Central memory CD8-positive, alpha-beta T cell (primary cell): ENCODE data around the gene NDUFS1.

ENCODE experiments used
- ATAC-seq: fragments of 150-1000 bp; cut with Tn5 transposase; replicated peaks from 2 replicates; pipeline ENCODE4 v1.10.0; 2022; ENCODE audit warnings: mild to moderate bottlenecking, moderate FRiP score, moderate number of reproducible peaks; ENCODE audit not compliant: poor library complexity, severe bottlenecking; ENCODE audit errors: extremely low read depth
- DNase-seq, 2 donors: peaks; one replicate each; pipeline ENCODE4 v3.0.0; 2021; ENCODE audit warnings: low spot score in 2 of 2
- H3K27ac Mint-ChIP-seq: one replicate; pipeline ENCODE4 v1.8.0; 2022; ENCODE audit warnings: low read depth, mild to moderate bottlenecking, moderate library complexity, mixed read lengths
- H3K27me3 Mint-ChIP-seq: one replicate; pipeline ENCODE4 v1.8.0; 2022; ENCODE audit warnings: mixed read lengths
- H3K36me3 Mint-ChIP-seq: one replicate; pipeline ENCODE4 v1.8.0; 2022; ENCODE audit warnings: mild to moderate bottlenecking, moderate library complexity, mixed read lengths; ENCODE audit not compliant: insufficient read depth
- H3K4me1 Mint-ChIP-seq: one replicate; pipeline ENCODE4 v1.8.0; 2022; ENCODE audit warnings: mixed read lengths
- H3K4me3 Mint-ChIP-seq: one replicate; pipeline ENCODE4 v1.8.0; 2022; ENCODE audit warnings: mild to moderate bottlenecking, moderate library complexity, mixed read lengths
- H3K9me3 Mint-ChIP-seq: one replicate; pipeline ENCODE4 v1.8.0; 2022; ENCODE audit warnings: mixed read lengths

Gene NDUFS1

DNA sequence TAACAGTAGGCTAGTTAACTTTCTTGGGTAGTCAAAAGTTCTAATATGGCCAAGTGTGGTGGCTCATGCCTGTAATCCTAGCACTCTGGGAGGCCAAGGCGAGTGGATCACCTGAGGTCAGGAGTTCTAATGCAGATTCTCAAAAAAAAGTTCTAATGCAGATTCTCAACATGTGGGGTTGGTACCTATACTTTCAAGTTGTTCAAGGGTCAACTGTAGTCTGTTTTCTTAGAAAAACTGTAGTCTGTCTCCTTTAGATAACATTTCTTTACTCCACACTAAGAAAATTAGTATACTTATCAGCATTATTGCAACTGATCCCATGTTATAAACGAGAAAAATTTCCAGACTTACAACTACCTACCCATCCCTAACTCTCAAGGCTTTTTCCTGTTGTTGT lies 89.8 kb downstream of the NDUFS1 start:
- Mint-ChIP-seq H3K4me1 (peaks cover 45% of the 10 kb centered on the region), H3K27ac (no peak overlapping the region), H3K27me3 (no peaks in the 10 kb centered on the region), H3K4me3 (no peak overlapping the region), H3K9me3 (no peaks in the 10 kb centered on the region), H3K36me3 (peaks cover 15% of the 10 kb centered on the region)
- ATAC-seq (no peak), DNase-seq (no peak)

DNA sequence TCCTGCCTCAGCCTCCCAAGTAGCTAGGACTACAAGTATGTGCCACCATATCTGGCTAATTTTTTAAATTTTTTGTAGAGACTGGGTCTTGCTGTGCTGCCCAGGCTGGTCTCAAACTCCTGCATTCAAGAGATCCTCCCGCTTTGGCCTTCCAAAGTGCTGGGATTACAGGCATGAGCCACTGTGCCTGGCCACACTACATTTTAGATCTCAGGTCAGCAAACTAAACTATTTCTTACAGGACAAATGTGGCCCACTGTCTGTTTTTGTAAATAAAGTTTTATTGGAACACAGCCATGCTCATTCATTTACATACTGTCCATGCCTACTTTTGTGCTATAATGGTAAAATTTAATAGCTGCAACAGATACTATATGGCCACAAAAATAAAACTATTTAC lies 91.0 kb downstream of the NDUFS1 start:
- no peak overlapping the region for H3K4me3 Mint-ChIP-seq
- ATAC-seq = no peak
- no peak overlapping the region for H3K27ac Mint-ChIP-seq
- no peaks in the 10 kb centered on the region for H3K9me3 Mint-ChIP-seq
- no peak for DNase-seq
- H3K4me1 Mint-ChIP-seq = peaks cover 50% of the 10 kb centered on the region
- no peaks in the 10 kb centered on the region for H3K27me3 Mint-ChIP-seq
- H3K36me3 Mint-ChIP-seq = peaks cover 15% of the 10 kb centered on the region
